SK-N-DZ (cell line): Measurements from ENCODE around the gene KCNK4.

Experiments used
- DNase-seq: peaks from one replicate; pipeline ENCODE4 v3.0.0-alpha.2; 2015; ENCODE audit warnings: low spot score

KCNK4 gene

GRCh38 chr11:64268025-64268892 lies 22.8 kb upstream of the KCNK4 start:
- DNase-seq: peak; percentile 63

GRCh38 chr11:64268893-64269539 lies 22.1 kb upstream of the KCNK4 start:
- peak; percentile 46 for DNase-seq

- DNase-seq: peak; percentile 100
Observed at GRCh38 chr11:64269540-64270220, 21.4 kb upstream of the KCNK4 start.

- no peak for DNase-seq
Observed at GRCh38 chr11:64275031-64275800, 15.9 kb upstream of the KCNK4 start.

GRCh38 chr11:64275841-64276240 lies 15.3 kb upstream of the KCNK4 start:
- no peak for DNase-seq

GRCh38 chr11:64276653-64277431 lies 14.3 kb upstream of the KCNK4 start:
- no peak for DNase-seq

GRCh38 chr11:64278576-64279190 lies 12.4 kb upstream of the KCNK4 start:
- DNase-seq: no peak

- DNase-seq: no peak
Observed at GRCh38 chr11:64281957-64282770, 8.9 kb upstream of the KCNK4 start.

GRCh38 chr11:64283092-64283491 lies 8.0 kb upstream of the KCNK4 start:
- no peak for DNase-seq

GRCh38 chr11:64284048-64284961 lies 6.8 kb upstream of the KCNK4 start, which contains the start of gene BAD:
TSS of gene BAD (minus strand) at chr11:64284665. CDS start at chr11:64284368, 297 bp downstream.
- peak; percentile 92 for DNase-seq

GRCh38 chr11:64284962-64285884 lies 5.9 kb upstream of the KCNK4 start, which contains the start of gene GPR137:
TSS of gene GPR137 (plus strand) at chr11:64285848. CDS start at chr11:64286525, 677 bp downstream.
- peak; percentile 76 for DNase-seq

- no peak for DNase-seq
Observed at GRCh38 chr11:64285885-64286800, 5.0 kb upstream of the KCNK4 start.

GRCh38 chr11:64286801-64287159 lies 4.3 kb upstream of the KCNK4 start:
- DNase-seq: no peak

GRCh38 chr11:64287676-64288352 lies 3.3 kb upstream of the KCNK4 start:
- DNase-seq: no peak

GRCh38 chr11:64288353-64288750 lies 2.8 kb upstream of the KCNK4 start:
- DNase-seq: no peak
